HG02763 (cell line): ENCODE results near the gene GPR143.

Experiments used
- ATAC-seq: cut with Tn5 transposase; IDR thresholded peaks from one replicate; pipeline ENCODE4 v1.9.1; 2021; ENCODE audit warnings: mild to moderate bottlenecking, moderate library complexity; ENCODE audit not compliant: unreplicated experiment

The GPR143 gene

DNA sequence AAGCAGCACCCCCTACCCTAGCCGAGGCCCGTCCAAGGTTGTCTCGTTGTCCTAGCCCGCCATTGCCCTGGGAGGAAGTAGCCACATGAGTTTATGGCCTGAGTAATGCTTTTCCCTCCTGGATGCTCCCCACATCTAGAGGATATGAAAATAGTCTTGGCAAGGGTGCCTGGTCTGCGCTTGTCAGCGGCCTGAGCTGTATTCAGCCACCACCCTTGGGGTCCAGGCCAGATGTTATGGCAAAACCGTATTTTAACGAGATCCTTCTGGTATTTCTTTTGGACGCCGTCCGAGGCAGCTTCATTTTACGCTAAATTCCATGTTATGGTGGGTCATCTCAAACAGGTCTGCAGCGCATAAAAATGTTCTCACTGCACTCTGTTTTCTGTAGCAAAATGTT, 89.3 kb downstream of the GPR143 start:
- ATAC-seq = no peak
